HG03045 (cell line): Measurements from ENCODE around the gene TRIP4.
"Not testable (repeated sequence)": the region's sequence is repeated elsewhere in the genome, so short reads cannot be mapped to it uniquely, and the experiment has no call there.

ENCODE experiments used
- ATAC-seq: cut with Tn5 transposase; IDR thresholded peaks from one replicate; pipeline ENCODE4 v1.9.1; 2021; ENCODE audit warnings: mild to moderate bottlenecking, moderate library complexity; ENCODE audit not compliant: unreplicated experiment

Gene TRIP4

GRCh38 chr15:64387562-64388168 lies at the start of gene TRIP4:
TRIP4 (plus strand) TSS chr15:64387836; CDS start chr15:64387864, 28 bp downstream.
- peak; percentile 97 for ATAC-seq

GRCh38 chr15:64340355-64340754 lies 47.3 kb upstream of the TRIP4 start:
- no peak for ATAC-seq

GRCh38 chr15:64341961-64342360 lies 45.7 kb upstream of the TRIP4 start:
- no peak for ATAC-seq

- no peak for ATAC-seq
Measured at GRCh38 chr15:64343222-64343621, 44.4 kb upstream of the TRIP4 start.

- ATAC-seq: no peak
Measured at GRCh38 chr15:64343841-64344240, 43.8 kb upstream of the TRIP4 start.

GRCh38 chr15:64344651-64345294 lies 42.9 kb upstream of the TRIP4 start:
- no peak for ATAC-seq

GRCh38 chr15:64346242-64346641 lies 41.4 kb upstream of the TRIP4 start:
- ATAC-seq: not testable (repeated sequence)

- no peak for ATAC-seq
Measured at GRCh38 chr15:64348455-64348854, 39.2 kb upstream of the TRIP4 start.

- ATAC-seq: no peak
Measured at GRCh38 chr15:64349375-64349774, 38.3 kb upstream of the TRIP4 start.

- no peak for ATAC-seq
Measured at GRCh38 chr15:64351265-64351664, 36.4 kb upstream of the TRIP4 start.

GRCh38 chr15:64354688-64355344 lies 32.8 kb upstream of the TRIP4 start:
- no peak for ATAC-seq

GRCh38 chr15:64355348-64355943 lies 32.2 kb upstream of the TRIP4 start:
- ATAC-seq: peak; percentile 12

GRCh38 chr15:64355944-64356709 lies 31.5 kb upstream of the TRIP4 start, which contains the start of gene CSNK1G1:
CSNK1G1 (minus strand) TSS chr15:64356173; CDS start chr15:64300499, 55,674 bp downstream.
- ATAC-seq: peak; percentile 98

- ATAC-seq: no peak
Measured at GRCh38 chr15:64356710-64357040, 31.0 kb upstream of the TRIP4 start.

GRCh38 chr15:64361259-64361658 lies 26.4 kb upstream of the TRIP4 start:
- ATAC-seq: no peak

- ATAC-seq: no peak
Measured at GRCh38 chr15:64369078-64369607, 18.5 kb upstream of the TRIP4 start.

GRCh38 chr15:64371383-64371782 lies 16.3 kb upstream of the TRIP4 start:
- ATAC-seq: not testable (repeated sequence)

GRCh38 chr15:64373360-64373759 lies 14.3 kb upstream of the TRIP4 start:
- ATAC-seq: no peak

- ATAC-seq: no peak
Measured at GRCh38 chr15:64379216-64379960, 8.2 kb upstream of the TRIP4 start.
